SK-N-MC (cell line): ENCODE measurements around the gene TMEM131.

Source experiments
- DNase-seq: peaks from one replicate; pipeline ENCODE4 v3.0.0-alpha.2; 2011; ENCODE audit warnings: low read depth, low spot score
- H3K27ac ChIP-seq: fragments of 200-600 bp; sonication (generic); 2 replicates; pipeline ENCODE4 v1.5.1; 2016; ENCODE audit warnings: mixed run types
- H3K36me3 ChIP-seq: fragments of 200-600 bp; sonication (generic); 2 replicates; pipeline ENCODE4 v1.6.1; 2017; ENCODE audit warnings: antibody characterized with exemption, low read length, mixed read lengths; ENCODE audit not compliant: insufficient read depth
- H3K4me3 ChIP-seq: fragments of 200-600 bp; sonication (generic); 2 replicates; pipeline ENCODE4 v1.5.1; 2016
- H3K9ac ChIP-seq: fragments of 200-600 bp; sonication (generic); 2 replicates; pipeline ENCODE4 v1.8.0; 2017; ENCODE audit warnings: mixed run types, mixed read lengths; ENCODE audit not compliant: insufficient read length
- H3K9me3 ChIP-seq: fragments of 200-600 bp; sonication (generic); 2 replicates; pipeline ENCODE4 v1.6.1; 2017; ENCODE audit warnings: low read depth, mild to moderate bottlenecking, antibody characterized with exemption, low read length, moderate library complexity, mixed read lengths
- EZH2 ChIP-seq: fragments of 200-600 bp; sonication (generic); IDR thresholded peaks from one replicate; pipeline ENCODE4 v1.6.1; 2017; ENCODE audit warnings: antibody characterized with exemption
- FOXP2 ChIP-seq: optimal IDR thresholded peaks from 2 replicates; pipeline ENCODE3; 2011; ENCODE audit warnings: mild to moderate bottlenecking, moderate library complexity; ENCODE audit not compliant: insufficient read depth; ENCODE audit errors: extremely low read length, control extremely low read depth
- POLR2AphosphoS5 ChIP-seq: IDR thresholded peaks from 2 replicates; pipeline ENCODE4 v1.6.1; 2012; ENCODE audit warnings: mild to moderate bottlenecking, low read depth, low read length, borderline replicate concordance

The TMEM131 gene

GRCh38 chr2:97997784-97998392, 2.1 kb upstream of the TMEM131 start:
- TF ChIP-seq EZH2 (no peak), POLR2AphosphoS5 (no peak), FOXP2 (no peak)
- Histone ChIP-seq H3K27ac (no peak overlapping the region), H3K36me3 (no peaks in the 10 kb centered on the region), H3K4me3 (no peak overlapping the region), H3K9me3 (no peaks in the 10 kb centered on the region), H3K9ac (no peak overlapping the region)
- no peak for DNase-seq

DNA sequence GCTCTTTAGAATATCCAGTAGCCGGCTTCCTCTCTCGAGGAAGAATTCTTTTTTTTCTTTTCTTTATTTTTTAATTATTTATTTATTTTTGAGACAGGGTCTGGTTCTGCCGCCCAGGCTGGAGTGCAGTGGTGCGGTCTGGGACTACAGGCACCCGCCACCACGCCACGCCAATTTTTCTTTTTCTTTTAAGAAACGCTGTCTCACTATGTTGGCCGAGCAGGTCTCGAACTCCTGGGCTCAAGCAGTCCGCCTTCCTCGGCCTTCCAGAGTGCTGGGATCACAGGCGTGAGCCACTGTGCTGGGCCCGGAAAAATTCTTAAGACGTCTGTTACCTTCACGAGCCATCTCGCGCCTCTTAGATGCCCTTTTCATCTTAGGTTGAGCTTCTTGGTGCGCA, 931 bp upstream of the TMEM131 start:
- TF ChIP-seq POLR2AphosphoS5 (no peak), FOXP2 (no peak), EZH2 (no peak)

GRCh38 chr2:97995026-97995733, 568 bp downstream of the TMEM131 start:
- Histone ChIP-seq H3K9me3 (no peaks in the 10 kb centered on the region), H3K4me3 (peak overlapping the region; percentile 98), H3K27ac (no peak overlapping the region; the same call in 1 of the 2 replicates), H3K36me3 (no peaks in the 10 kb centered on the region), H3K9ac (peak overlapping the region; percentile 93)
- no peak for TF ChIP-seq EZH2
- no peak for TF ChIP-seq FOXP2
- no peak for TF ChIP-seq POLR2AphosphoS5
- DNase-seq: no peak

More for the DNA sequence above, 931 bp upstream of the TMEM131 start:
- no peaks in the 10 kb centered on the region for H3K36me3 ChIP-seq
- DNase-seq: no peak
- H3K4me3 ChIP-seq: peak overlapping the region; percentile 98
- H3K27ac ChIP-seq: no peak overlapping the region
- H3K9ac ChIP-seq: no peak overlapping the region
- no peaks in the 10 kb centered on the region for H3K9me3 ChIP-seq

- peak overlapping the region; percentile 98 for H3K4me3 ChIP-seq
- H3K27ac ChIP-seq: no peak overlapping the region
- H3K9ac ChIP-seq: peak overlapping the region; percentile 93
- no peaks in the 10 kb centered on the region for H3K36me3 ChIP-seq
- no peaks in the 10 kb centered on the region for H3K9me3 ChIP-seq
- TF ChIP-seq EZH2 (no peak), POLR2AphosphoS5 (no peak), FOXP2 (no peak)
- no peak for DNase-seq
Observed at GRCh38 chr2:97994476-97994875, 1.3 kb downstream of the TMEM131 start.

DNA sequence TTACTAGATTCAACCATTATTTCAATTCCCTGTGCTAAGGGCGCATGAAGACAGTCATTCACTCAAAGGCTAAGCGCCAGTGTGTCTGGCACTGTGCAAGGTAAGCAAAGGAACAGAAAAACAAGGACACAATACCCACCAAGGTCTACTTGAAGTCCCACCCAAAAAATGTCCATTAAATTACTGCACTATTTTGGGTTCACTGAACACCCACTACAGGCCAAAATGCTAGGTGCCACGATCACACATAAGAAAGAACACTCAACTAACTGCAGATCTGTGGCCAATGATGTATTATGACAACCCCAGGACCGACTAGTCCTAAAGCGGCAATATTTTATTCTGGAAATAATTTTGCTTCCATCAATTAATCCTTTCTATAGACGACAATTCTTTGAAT, 1.8 kb downstream of the TMEM131 start:
- peak overlapping the region; percentile 98 for H3K4me3 ChIP-seq
- DNase-seq: no peak
- peaks cover 4% of the 10 kb centered on the region; the same call in 1 of the 2 replicates for H3K9me3 ChIP-seq
- no peaks in the 10 kb centered on the region for H3K36me3 ChIP-seq
- peak overlapping the region; percentile 93 for H3K9ac ChIP-seq
- no peak for TF ChIP-seq POLR2AphosphoS5
- TF ChIP-seq FOXP2: no peak
- TF ChIP-seq EZH2: no peak
- no peak overlapping the region for H3K27ac ChIP-seq

- Histone ChIP-seq H3K36me3 (no peaks in the 10 kb centered on the region), H3K9ac (no peak overlapping the region), H3K4me3 (peak overlapping the region; percentile 98), H3K27ac (no peak overlapping the region), H3K9me3 (peaks cover 9% of the 10 kb centered on the region; the same call in 1 of the 2 replicates)
- no peak for DNase-seq
- TF ChIP-seq FOXP2 (no peak), EZH2 (no peak), POLR2AphosphoS5 (no peak)
Observed at GRCh38 chr2:97992836-97993825, 2.6 kb downstream of the TMEM131 start.

GRCh38 chr2:97991081-97991856, 4.5 kb downstream of the TMEM131 start:
- H3K4me3 ChIP-seq: no peak overlapping the region
- DNase-seq: no peak
- no peaks in the 10 kb centered on the region for H3K36me3 ChIP-seq
- TF ChIP-seq FOXP2 (no peak), POLR2AphosphoS5 (no peak), EZH2 (no peak)
- no peak overlapping the region for H3K27ac ChIP-seq
- H3K9me3 ChIP-seq: peaks cover 9% of the 10 kb centered on the region; the same call in 1 of the 2 replicates
- H3K9ac ChIP-seq: no peak overlapping the region
